Nephron (organoid): ENCODE measurements around the gene CDC42BPB.

Source experiments
- H3K27ac Mint-ChIP-seq, 3 experiments: 2 replicates each; pipeline ENCODE4 v1.8.0; 2020; ENCODE audit warnings: mixed read lengths in 3 of 3, mild to moderate bottlenecking in 2 of 3, moderate library complexity in 1 of 3
- H3K27me3 Mint-ChIP-seq: 2 replicates; pipeline ENCODE4 v1.8.0; 2021; ENCODE audit warnings: low read depth, mild to moderate bottlenecking, moderate library complexity, mixed read lengths
- H3K36me3 Mint-ChIP-seq: 2 replicates; pipeline ENCODE4 v1.8.0; 2020; ENCODE audit warnings: low read depth, mixed read lengths
- H3K4me1 Mint-ChIP-seq: 2 replicates; pipeline ENCODE4 v1.8.0; 2020; ENCODE audit warnings: mixed read lengths
- H3K4me3 Mint-ChIP-seq, 3 experiments: 2 replicates each; pipeline ENCODE4 v1.8.0; 2020; ENCODE audit warnings: mild to moderate bottlenecking in 3 of 3, mixed read lengths in 3 of 3, moderate library complexity in 2 of 3
- H3K9me3 Mint-ChIP-seq: 2 replicates; pipeline ENCODE4 v1.8.0; 2020; ENCODE audit warnings: mixed read lengths
- TF ChIP-seq, protein P1 (sequence below), 3 experiments: fragments of 200-600 bp; sonication (generic); IDR thresholded peaks; one replicate each; pipeline ENCODE4 v1.5.0; 2021; ENCODE audit warnings: antibody characterized with exemption in 3 of 3; ENCODE audit not compliant: unreplicated experiment in 3 of 3

Gene CDC42BPB

DNA sequence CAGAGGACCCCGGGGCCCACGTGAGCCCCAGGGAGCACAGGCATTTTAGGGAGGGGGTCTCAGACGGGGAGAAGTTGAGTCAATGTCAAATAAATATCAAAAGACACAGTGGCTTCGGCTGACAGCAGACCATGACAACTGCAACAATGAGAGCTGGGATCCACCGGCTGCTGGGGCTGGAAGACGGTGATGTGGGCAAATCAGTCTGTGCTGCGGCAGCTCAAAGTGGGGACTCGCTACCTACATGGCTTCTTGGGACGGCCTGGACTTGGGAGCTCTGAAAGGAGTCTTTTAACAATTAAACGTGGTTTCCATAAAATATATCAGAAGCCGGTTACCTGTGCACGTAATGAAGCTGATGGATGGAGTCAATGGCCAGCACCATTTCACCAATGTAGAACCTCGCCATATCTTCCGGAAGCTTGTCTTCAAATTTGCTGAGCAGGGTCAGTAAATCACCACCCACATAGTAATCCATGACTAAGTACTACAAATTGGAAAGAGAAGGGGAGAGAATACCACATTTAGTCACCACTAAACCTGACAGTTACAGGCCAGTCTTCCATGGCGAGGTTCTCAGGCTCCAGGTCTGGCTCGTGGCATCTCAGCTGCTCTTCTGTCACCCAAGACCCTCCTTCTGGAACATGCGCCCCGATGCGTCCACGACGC, 58.0 kb downstream of the CDC42BPB start:
- Mint-ChIP-seq H3K9me3 (no peaks in the 10 kb centered on the region), H3K27ac (no peak overlapping the region), H3K27me3 (no peaks in the 10 kb centered on the region), H3K36me3 (peaks cover 63% of the 10 kb centered on the region), H3K4me1 (no peaks in the 10 kb centered on the region), H3K4me3 (no peak overlapping the region)
- TF ChIP-seq, protein P1, sequence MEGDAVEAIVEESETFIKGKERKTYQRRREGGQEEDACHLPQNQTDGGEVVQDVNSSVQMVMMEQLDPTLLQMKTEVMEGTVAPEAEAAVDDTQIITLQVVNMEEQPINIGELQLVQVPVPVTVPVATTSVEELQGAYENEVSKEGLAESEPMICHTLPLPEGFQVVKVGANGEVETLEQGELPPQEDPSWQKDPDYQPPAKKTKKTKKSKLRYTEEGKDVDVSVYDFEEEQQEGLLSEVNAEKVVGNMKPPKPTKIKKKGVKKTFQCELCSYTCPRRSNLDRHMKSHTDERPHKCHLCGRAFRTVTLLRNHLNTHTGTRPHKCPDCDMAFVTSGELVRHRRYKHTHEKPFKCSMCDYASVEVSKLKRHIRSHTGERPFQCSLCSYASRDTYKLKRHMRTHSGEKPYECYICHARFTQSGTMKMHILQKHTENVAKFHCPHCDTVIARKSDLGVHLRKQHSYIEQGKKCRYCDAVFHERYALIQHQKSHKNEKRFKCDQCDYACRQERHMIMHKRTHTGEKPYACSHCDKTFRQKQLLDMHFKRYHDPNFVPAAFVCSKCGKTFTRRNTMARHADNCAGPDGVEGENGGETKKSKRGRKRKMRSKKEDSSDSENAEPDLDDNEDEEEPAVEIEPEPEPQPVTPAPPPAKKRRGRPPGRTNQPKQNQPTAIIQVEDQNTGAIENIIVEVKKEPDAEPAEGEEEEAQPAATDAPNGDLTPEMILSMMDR (IDR thresholded peaks at IDR 0.05; ENCODE audit: unreplicated experiment in 3 of 3): no peak

DNA sequence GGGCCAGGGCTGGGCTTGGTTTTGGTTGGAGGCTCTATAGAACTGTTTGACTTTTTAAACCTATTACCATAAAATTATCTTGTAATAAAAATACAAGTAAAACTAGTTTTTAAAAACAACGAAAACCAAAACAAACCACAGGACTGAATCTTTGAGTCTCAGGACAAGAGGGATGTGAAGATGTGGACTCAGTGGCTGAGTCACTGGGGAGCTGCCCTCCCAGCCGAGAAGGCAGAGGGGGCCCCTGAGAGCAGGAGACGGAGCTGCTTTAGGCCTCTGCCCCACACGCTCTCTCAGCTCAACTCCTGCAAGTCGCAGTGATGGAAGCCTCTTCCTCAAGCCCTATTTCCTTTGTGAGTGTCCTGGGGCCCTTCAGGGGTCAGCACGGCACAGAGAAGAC, 59.0 kb downstream of the CDC42BPB start:
- no peak overlapping the region for H3K27ac Mint-ChIP-seq
- peaks cover 67% of the 10 kb centered on the region for H3K36me3 Mint-ChIP-seq
- no peaks in the 10 kb centered on the region for H3K27me3 Mint-ChIP-seq
- H3K9me3 Mint-ChIP-seq: no peaks in the 10 kb centered on the region
- no peaks in the 10 kb centered on the region for H3K4me1 Mint-ChIP-seq
- TF ChIP-seq, protein P1 (IDR thresholded peaks at IDR 0.05; ENCODE audit: unreplicated experiment in 3 of 3): no peak
- H3K4me3 Mint-ChIP-seq: no peak overlapping the region

DNA sequence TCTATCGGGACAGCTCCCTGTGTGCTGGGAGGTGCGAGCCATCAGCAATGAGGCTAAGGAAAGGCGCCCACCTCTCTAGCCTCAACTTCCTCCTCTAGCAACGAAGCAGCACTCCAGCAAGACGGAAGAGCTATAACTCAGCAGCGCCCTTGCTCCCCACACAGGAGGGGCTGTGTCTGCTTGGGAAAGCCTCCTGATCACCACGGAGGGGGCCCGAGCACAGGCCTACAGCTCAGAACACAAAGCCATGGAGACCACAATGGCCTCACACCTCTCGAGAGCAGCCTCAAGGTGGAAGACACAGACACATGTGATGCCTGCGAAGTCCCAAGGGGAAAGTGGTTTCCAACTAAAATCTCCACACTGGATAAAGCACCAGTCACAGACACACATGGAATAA, 60.4 kb downstream of the CDC42BPB start:
- no peak overlapping the region for H3K27ac Mint-ChIP-seq
- H3K4me3 Mint-ChIP-seq: no peak overlapping the region
- H3K36me3 Mint-ChIP-seq: peaks cover 63% of the 10 kb centered on the region
- no peaks in the 10 kb centered on the region for H3K9me3 Mint-ChIP-seq
- TF ChIP-seq, protein P1 (IDR thresholded peaks at IDR 0.05; ENCODE audit: unreplicated experiment in 3 of 3): no peak
- no peaks in the 10 kb centered on the region for H3K27me3 Mint-ChIP-seq
- no peaks in the 10 kb centered on the region for H3K4me1 Mint-ChIP-seq

DNA sequence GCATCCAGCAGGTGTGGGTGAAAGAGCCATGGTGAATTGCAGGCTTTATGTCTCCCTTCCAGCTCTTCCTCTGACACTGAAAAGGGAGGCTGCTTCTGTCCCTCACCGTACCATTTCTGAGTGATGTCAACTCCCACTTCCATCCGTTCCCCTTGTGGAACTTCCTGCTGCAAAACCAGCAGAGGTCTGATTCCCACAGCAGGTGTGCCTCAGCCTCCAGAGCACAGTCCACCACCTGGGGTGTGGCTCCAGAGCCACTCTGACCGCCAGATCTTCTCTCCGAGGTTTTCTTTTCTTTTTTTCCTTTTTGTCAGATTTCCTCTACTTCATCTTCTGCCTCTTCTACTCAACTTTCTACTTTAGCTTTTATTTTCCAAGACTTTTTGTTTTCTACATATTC, 62.7 kb downstream of the CDC42BPB start:
- Mint-ChIP-seq H3K4me3 (no peak overlapping the region), H3K36me3 (peaks cover 76% of the 10 kb centered on the region), H3K27ac (no peak overlapping the region), H3K27me3 (no peaks in the 10 kb centered on the region), H3K9me3 (peaks cover 6% of the 10 kb centered on the region), H3K4me1 (no peaks in the 10 kb centered on the region)
- TF ChIP-seq, protein P1 (IDR thresholded peaks at IDR 0.05; ENCODE audit: unreplicated experiment in 3 of 3): no peak

DNA sequence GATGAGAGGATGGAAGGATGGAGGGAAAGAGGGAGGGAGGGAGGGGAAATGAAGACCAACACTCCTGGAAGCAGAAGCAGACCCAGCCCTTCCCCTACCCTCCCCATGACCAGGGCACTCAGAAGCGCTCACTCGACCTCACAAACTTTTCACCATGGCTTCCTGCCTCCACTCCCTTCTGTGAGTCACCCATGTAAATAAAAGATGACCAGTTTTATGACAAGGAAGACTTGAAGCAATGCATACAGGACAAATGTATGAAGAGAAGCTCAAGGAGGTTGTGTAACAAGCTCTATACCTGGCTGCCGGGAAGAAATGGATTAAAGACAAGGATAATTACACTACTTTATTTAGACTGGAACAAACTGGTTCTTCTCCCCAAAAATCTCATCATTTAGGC, 63.8 kb downstream of the CDC42BPB start:
- Mint-ChIP-seq H3K4me1 (no peaks in the 10 kb centered on the region), H3K27ac (no peak overlapping the region), H3K9me3 (peaks cover 15% of the 10 kb centered on the region), H3K27me3 (no peaks in the 10 kb centered on the region), H3K4me3 (no peak overlapping the region), H3K36me3 (peaks cover 81% of the 10 kb centered on the region)
- TF ChIP-seq, protein P1 (IDR thresholded peaks at IDR 0.05; ENCODE audit: unreplicated experiment in 3 of 3): no peak

DNA sequence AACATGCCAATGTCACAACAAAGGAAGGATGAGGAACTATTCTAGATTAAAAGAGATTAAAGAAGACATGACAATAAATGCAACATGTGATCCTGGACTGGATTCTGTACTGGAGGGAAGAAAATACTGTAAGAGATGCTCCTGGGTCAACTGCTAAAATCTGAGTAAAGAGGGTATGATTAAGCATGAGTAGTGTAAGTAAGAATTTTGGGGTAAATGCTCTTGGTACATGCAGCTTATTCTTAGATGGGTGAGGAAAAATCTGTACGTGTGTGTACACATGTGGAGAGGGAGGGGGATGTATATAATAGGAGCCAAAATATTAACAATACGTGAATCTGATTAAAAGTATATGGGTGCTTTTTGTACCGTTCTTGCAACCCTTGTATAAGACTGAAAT, 66.0 kb downstream of the CDC42BPB start:
- H3K9me3 Mint-ChIP-seq: peaks cover 30% of the 10 kb centered on the region
- H3K4me1 Mint-ChIP-seq: no peaks in the 10 kb centered on the region
- TF ChIP-seq, protein P1 (IDR thresholded peaks at IDR 0.05; ENCODE audit: unreplicated experiment in 3 of 3): no peak
- H3K4me3 Mint-ChIP-seq: no peak overlapping the region
- no peaks in the 10 kb centered on the region for H3K27me3 Mint-ChIP-seq
- H3K36me3 Mint-ChIP-seq: peaks cover 82% of the 10 kb centered on the region
- H3K27ac Mint-ChIP-seq: no peak overlapping the region
